OCI-LY3 (cell line): ENCODE results near the gene USP17L27.
"Not testable (repeated sequence)": the region's sequence is repeated elsewhere in the genome, so short reads cannot be mapped to it uniquely, and the experiment has no call there.

Experiments
- EZH2phosphoT487 ChIP-seq: fragments of 200-600 bp; shearing (Covaris generic); IDR thresholded peaks from 2 replicates; pipeline ENCODE4 v1.6.1; 2018; ENCODE audit warnings: antibody characterized with exemption, mixed run types, low read depth
- TF ChIP-seq, protein P1 (sequence below): fragments of 200-600, 300-600 bp; sonication (generic); IDR thresholded peaks from 2 replicates; pipeline ENCODE4 v1.5.1; 2014; ENCODE audit warnings: antibody characterized with exemption, low read length, low read depth

DNA sequence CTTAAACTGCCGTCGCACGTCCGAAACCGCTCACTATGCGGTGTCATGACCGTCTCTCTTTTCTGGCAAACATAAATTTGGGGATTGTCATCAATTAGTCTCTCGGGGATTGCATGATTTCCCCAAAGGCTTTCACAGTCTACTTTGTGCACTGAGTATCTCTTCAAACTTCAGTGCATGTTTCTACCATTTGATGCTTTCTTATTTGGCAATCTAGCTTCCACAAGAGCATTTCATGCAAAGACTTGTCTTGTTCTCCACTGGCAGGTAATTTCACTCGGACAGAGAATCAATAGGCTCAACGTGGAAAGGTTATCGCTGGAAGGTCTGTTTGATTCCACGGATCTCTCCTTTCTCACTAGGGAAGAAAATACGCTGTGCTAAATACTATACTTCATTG is 19.8 kb upstream of the USP17L27 start:
- TF ChIP-seq, protein P1, sequence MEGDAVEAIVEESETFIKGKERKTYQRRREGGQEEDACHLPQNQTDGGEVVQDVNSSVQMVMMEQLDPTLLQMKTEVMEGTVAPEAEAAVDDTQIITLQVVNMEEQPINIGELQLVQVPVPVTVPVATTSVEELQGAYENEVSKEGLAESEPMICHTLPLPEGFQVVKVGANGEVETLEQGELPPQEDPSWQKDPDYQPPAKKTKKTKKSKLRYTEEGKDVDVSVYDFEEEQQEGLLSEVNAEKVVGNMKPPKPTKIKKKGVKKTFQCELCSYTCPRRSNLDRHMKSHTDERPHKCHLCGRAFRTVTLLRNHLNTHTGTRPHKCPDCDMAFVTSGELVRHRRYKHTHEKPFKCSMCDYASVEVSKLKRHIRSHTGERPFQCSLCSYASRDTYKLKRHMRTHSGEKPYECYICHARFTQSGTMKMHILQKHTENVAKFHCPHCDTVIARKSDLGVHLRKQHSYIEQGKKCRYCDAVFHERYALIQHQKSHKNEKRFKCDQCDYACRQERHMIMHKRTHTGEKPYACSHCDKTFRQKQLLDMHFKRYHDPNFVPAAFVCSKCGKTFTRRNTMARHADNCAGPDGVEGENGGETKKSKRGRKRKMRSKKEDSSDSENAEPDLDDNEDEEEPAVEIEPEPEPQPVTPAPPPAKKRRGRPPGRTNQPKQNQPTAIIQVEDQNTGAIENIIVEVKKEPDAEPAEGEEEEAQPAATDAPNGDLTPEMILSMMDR: not testable (repeated sequence)
- not testable (repeated sequence) for TF ChIP-seq EZH2phosphoT487
